GM12864 (cell line): ENCODE results near the gene PHLDB1.

Experiments used
- DNase-seq: peaks from one replicate; pipeline ENCODE4 v3.0.0-alpha.2; 2011; ENCODE audit warnings: low read depth
- H3K4me3 ChIP-seq: 2 replicates; pipeline ENCODE4 v1.5.1; 2011; ENCODE audit warnings: mild to moderate bottlenecking, low read depth, low read length, control low read depth
- TF ChIP-seq, protein P1 (sequence below): IDR thresholded peaks from 2 replicates; pipeline ENCODE4 v1.5.1; 2011; ENCODE audit warnings: low read depth, mild to moderate bottlenecking, moderate library complexity, low read length, control low read depth, inconsistent platforms; ENCODE audit errors: missing control alignments

The PHLDB1 gene

DNA sequence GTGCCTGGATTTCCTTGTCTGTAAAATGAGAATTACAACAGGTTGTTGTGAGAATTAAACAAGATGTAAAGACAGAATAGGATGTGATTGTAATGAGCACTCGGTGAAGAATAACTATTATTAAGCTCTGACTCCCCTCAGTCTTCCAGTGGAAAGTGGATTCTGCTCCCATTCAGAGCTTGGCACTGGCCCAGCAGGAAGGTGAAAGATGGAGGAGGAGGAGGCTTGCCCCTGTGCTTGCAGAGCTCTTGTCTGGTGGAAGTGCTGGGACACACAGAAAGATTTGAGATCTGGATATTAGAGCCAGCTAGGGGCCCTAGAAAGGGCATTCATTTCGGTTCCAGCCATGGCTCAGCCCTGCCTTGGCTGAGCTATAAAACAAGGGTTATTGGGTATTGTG lies 28.2 kb downstream of the PHLDB1 start:
- TF ChIP-seq, protein P1, sequence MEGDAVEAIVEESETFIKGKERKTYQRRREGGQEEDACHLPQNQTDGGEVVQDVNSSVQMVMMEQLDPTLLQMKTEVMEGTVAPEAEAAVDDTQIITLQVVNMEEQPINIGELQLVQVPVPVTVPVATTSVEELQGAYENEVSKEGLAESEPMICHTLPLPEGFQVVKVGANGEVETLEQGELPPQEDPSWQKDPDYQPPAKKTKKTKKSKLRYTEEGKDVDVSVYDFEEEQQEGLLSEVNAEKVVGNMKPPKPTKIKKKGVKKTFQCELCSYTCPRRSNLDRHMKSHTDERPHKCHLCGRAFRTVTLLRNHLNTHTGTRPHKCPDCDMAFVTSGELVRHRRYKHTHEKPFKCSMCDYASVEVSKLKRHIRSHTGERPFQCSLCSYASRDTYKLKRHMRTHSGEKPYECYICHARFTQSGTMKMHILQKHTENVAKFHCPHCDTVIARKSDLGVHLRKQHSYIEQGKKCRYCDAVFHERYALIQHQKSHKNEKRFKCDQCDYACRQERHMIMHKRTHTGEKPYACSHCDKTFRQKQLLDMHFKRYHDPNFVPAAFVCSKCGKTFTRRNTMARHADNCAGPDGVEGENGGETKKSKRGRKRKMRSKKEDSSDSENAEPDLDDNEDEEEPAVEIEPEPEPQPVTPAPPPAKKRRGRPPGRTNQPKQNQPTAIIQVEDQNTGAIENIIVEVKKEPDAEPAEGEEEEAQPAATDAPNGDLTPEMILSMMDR, result no peak
- H3K4me3 ChIP-seq, result no peak overlapping the region
- DNase-seq, result no peak

DNA sequence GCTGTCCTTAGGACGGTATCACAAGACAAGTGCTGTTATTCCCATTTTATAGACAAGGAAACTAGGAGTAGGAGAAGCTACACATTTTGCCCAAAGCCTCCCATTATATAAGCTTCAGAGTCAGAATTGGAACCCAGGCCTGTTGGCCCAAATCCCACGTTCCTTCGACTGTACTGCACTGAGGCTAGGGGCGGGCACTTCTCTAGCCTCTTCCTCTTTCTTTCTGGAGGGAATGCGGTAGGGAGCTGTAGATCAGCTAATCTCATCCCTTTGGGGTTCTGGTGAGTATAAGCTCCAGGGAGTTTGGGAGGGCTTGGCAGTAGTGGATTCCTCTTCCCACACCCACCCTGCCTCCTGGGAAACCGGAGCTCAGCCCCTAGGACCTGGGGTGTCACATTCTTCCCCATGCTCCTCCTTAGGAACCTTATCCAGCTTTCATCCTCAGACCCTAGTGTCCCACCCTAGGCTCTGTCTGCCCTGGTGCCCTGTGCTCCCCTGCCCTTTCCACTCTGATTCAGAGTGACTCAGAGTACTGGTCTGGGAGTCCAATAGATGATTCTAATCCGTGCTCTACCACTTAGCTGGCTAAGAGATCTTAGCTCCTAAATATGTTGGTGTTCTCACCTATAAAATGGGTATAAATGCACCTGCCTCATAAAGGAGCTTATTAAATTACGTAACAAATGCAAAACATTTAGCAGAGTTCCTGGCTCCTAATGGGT lies 29.3 kb downstream of the PHLDB1 start:
- TF ChIP-seq, protein P1, result no peak
- H3K4me3 ChIP-seq, result no peak overlapping the region
- no peak for DNase-seq

GRCh38 chr11:118638726-118639125 lies 31.3 kb downstream of the PHLDB1 start:
- no peak for DNase-seq
- no peak overlapping the region for H3K4me3 ChIP-seq
- TF ChIP-seq, protein P1, result no peak

- DNase-seq, result no peak
These were observed 32.5 kb downstream of the PHLDB1 start for GRCh38 chr11:118639899-118640298.

GRCh38 chr11:118640332-118641154 lies 33.1 kb downstream of the PHLDB1 start:
- no peak for DNase-seq
- TF ChIP-seq, protein P1, result peak; percentile 12

More at GRCh38 chr11:118639899-118640298, 32.5 kb downstream of the PHLDB1 start:
- no peak overlapping the region for H3K4me3 ChIP-seq
- TF ChIP-seq, protein P1, result no peak

GRCh38 chr11:118641397-118642019 lies 34.1 kb downstream of the PHLDB1 start:
- DNase-seq, result no peak
- no peak overlapping the region for H3K4me3 ChIP-seq
- TF ChIP-seq, protein P1, result no peak

More at GRCh38 chr11:118640332-118641154, 33.1 kb downstream of the PHLDB1 start:
- no peak overlapping the region for H3K4me3 ChIP-seq
